Brain microvascular endothelial cell (primary cell): ENCODE results near the gene CSNK1D.

Experiments used
- DNase-seq: peaks from one replicate; pipeline ENCODE4 v3.0.0-alpha.2; 2020
- H3K27ac ChIP-seq: fragments of 250-450 bp; sonication (Bioruptor Pico); 2 replicates; pipeline ENCODE4 v1.5.1; 2020; ENCODE audit warnings: mild to moderate bottlenecking, moderate library complexity
- H3K27me3 ChIP-seq: fragments of 250-450 bp; sonication (Bioruptor Pico); replicated peaks from 2 replicates; pipeline ENCODE4 v1.5.1; 2020; ENCODE audit warnings: mild to moderate bottlenecking
- H3K36me3 ChIP-seq: fragments of 250-450 bp; sonication (Bioruptor Pico); replicated peaks from 2 replicates; pipeline ENCODE4 v1.5.1; 2020; ENCODE audit warnings: mild to moderate bottlenecking
- H3K4me3 ChIP-seq: 2 replicates; pipeline ENCODE4 v1.5.1; 2011; ENCODE audit warnings: low read depth, mild to moderate bottlenecking, control low read depth, low read length, moderate library complexity
- CTCF ChIP-seq: IDR thresholded peaks from 2 replicates; pipeline ENCODE4 v1.5.1; 2011; ENCODE audit warnings: low read depth, mild to moderate bottlenecking, moderate library complexity, low read length, control low read depth, inconsistent platforms; ENCODE audit errors: missing control alignments
- in situ Hi-C: cut with HindIII; loops from 2 replicates; pipeline ENCODE4 v1.10.0; 2017; ENCODE audit warnings: low sequenced_read_pairs, low pct_ligation_motif_present

Gene CSNK1D

GRCh38 chr17:82230609-82231311 lies 42.7 kb downstream of the CSNK1D start:
- no peak overlapping the region for H3K27ac ChIP-seq
- peak overlapping the region; percentile 74 for H3K4me3 ChIP-seq
- DNase-seq, result peak; percentile 64
- H3K27me3 ChIP-seq, result no peaks in the 10 kb centered on the region
- in situ Hi-C loops, result no loop called here
- peak; percentile 50 for TF ChIP-seq CTCF
- peaks cover 2% of the 10 kb centered on the region for H3K36me3 ChIP-seq

- H3K27ac ChIP-seq, result peak overlapping the region; percentile 12
- in situ Hi-C loops, result no loop called here
- peak; percentile 26 for TF ChIP-seq CTCF
- H3K36me3 ChIP-seq, result peaks cover 2% of the 10 kb centered on the region
- no peaks in the 10 kb centered on the region for H3K27me3 ChIP-seq
- peak overlapping the region; percentile 74 for H3K4me3 ChIP-seq
- no peak for DNase-seq
These were observed 43.5 kb downstream of the CSNK1D start for GRCh38 chr17:82229698-82230608.

GRCh38 chr17:82228842-82229697 lies 44.4 kb downstream of the CSNK1D start, which contains the start of gene SLC16A3:
SLC16A3 (plus strand) TSS chr17:82229042; CDS start chr17:82236009, 6,967 bp downstream.
- DNase-seq, result no peak
- Histone ChIP-seq H3K4me3 (peak within 1 kb of the TSS; percentile 74), H3K27me3 (no peaks in the 10 kb centered on the region), H3K36me3 (peaks cover 2% of the 10 kb centered on the region), H3K27ac (peak within 1 kb of the TSS; percentile 23)
- no peak for TF ChIP-seq CTCF
- in situ Hi-C loops, result no loop called here

- no peak for DNase-seq
These were observed 45.1 kb downstream of the CSNK1D start for GRCh38 chr17:82228278-82228841.

More at GRCh38 chr17:82228278-82228841, 45.1 kb downstream of the CSNK1D start:
- no peaks in the 10 kb centered on the region for H3K27me3 ChIP-seq
- peak overlapping the region; percentile 23 for H3K27ac ChIP-seq
- peaks cover 2% of the 10 kb centered on the region for H3K36me3 ChIP-seq
- in situ Hi-C loops, result no loop called here
- peak overlapping the region; percentile 74 for H3K4me3 ChIP-seq
- no peak for TF ChIP-seq CTCF
